Measurements from ENCODE around the gene BLTP3A. TPM values are rescaled to one million over a fixed set of nuclear protein-coding genes. Genes with fewer than 3 reads are reported as not detected.

The BLTP3A gene
- total RNA-seq, 2 donors from 2014 or later: 17.1 to 21.4 TPM

DNA sequence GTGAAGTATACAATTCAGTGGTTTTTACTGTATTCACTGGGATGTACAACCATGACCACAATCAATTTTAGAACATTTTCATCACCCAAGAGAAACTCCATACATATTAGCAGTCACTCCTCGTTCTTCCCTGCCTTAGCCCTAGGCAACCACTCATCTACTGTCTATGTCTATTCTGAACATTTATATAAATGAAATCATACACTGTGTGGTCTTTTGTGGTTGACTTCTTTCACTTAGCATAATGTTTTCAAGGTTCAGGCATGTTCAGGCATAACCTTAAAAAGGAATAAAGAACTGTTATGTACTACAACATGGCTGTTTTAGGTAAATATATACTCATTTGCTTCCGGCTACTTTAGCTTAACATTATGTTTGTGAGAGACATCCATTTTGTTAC lies 37.3 kb downstream of the BLTP3A start:
- no peak overlapping the region for H3K4me3 Mint-ChIP-seq
- H3K36me3 Mint-ChIP-seq: peaks cover 11% of the 10 kb centered on the region
- no peak for ATAC-seq
- H3K9me3 Mint-ChIP-seq: no peaks in the 10 kb centered on the region
- no peak for DNase-seq (ENCODE audit: low spot score)
- no peak overlapping the region for H3K27ac Mint-ChIP-seq
- no peaks in the 10 kb centered on the region for H3K4me1 Mint-ChIP-seq (ENCODE audit: low read depth in 2 of 2)
- H3K27me3 Mint-ChIP-seq: no peaks in the 10 kb centered on the region

- no peak for DNase-seq (ENCODE audit: low spot score)
- H3K9me3 Mint-ChIP-seq: no peaks in the 10 kb centered on the region
- H3K27me3 Mint-ChIP-seq: no peaks in the 10 kb centered on the region
- peaks cover 3 to 13% of the 10 kb centered on the region in 2 donors for H3K4me1 Mint-ChIP-seq (ENCODE audit: low read depth in 2 of 2)
- H3K36me3 Mint-ChIP-seq: peaks cover 19% of the 10 kb centered on the region
- H3K4me3 Mint-ChIP-seq: no peak overlapping the region
- H3K27ac Mint-ChIP-seq: no peak overlapping the region
- ATAC-seq: no peak
Observed at GRCh38 chr6:34832942-34833341, 41.1 kb downstream of the BLTP3A start.

GRCh38 chr6:34834789-34835518 lies 43.1 kb downstream of the BLTP3A start:
- Mint-ChIP-seq H3K36me3 (peaks cover 15% of the 10 kb centered on the region), H3K27me3 (no peaks in the 10 kb centered on the region), H3K4me3 (no peak overlapping the region), H3K4me1 (ENCODE audit: low read depth in 2 of 2) (peaks cover 8 to 18% of the 10 kb centered on the region in 2 donors), H3K9me3 (no peaks in the 10 kb centered on the region), H3K27ac (peak overlapping the region; percentile 46 to 53)
- ATAC-seq: peak; percentile 82 to 90
- no peak for DNase-seq (ENCODE audit: low spot score)

- Mint-ChIP-seq H3K9me3 (no peaks in the 10 kb centered on the region), H3K27ac (peak overlapping the region; percentile 46 to 53), H3K4me1 (ENCODE audit: low read depth in 2 of 2) (peaks cover 8 to 18% of the 10 kb centered on the region in 2 donors), H3K36me3 (peaks cover 15% of the 10 kb centered on the region), H3K27me3 (no peaks in the 10 kb centered on the region), H3K4me3 (no peak overlapping the region)
- DNase-seq (ENCODE audit: low spot score): no peak
- ATAC-seq: no peak
Observed at GRCh38 chr6:34836008-34836407, 44.1 kb downstream of the BLTP3A start.

- no peak overlapping the region for H3K4me3 Mint-ChIP-seq
- peak overlapping the region in 1 of 2 donors; percentile 53 for H3K27ac Mint-ChIP-seq
Observed at GRCh38 chr6:34836451-34836850, 44.6 kb downstream of the BLTP3A start.

GRCh38 chr6:34837528-34837927 lies 45.6 kb downstream of the BLTP3A start:
- no peak for ATAC-seq

More at GRCh38 chr6:34836451-34836850, 44.6 kb downstream of the BLTP3A start:
- Mint-ChIP-seq H3K4me1 (ENCODE audit: low read depth in 2 of 2) (peaks cover 8 to 18% of the 10 kb centered on the region in 2 donors), H3K36me3 (peaks cover 15% of the 10 kb centered on the region), H3K27me3 (no peaks in the 10 kb centered on the region), H3K9me3 (no peaks in the 10 kb centered on the region)
- no peak for ATAC-seq
- no peak for DNase-seq (ENCODE audit: low spot score)

DNA sequence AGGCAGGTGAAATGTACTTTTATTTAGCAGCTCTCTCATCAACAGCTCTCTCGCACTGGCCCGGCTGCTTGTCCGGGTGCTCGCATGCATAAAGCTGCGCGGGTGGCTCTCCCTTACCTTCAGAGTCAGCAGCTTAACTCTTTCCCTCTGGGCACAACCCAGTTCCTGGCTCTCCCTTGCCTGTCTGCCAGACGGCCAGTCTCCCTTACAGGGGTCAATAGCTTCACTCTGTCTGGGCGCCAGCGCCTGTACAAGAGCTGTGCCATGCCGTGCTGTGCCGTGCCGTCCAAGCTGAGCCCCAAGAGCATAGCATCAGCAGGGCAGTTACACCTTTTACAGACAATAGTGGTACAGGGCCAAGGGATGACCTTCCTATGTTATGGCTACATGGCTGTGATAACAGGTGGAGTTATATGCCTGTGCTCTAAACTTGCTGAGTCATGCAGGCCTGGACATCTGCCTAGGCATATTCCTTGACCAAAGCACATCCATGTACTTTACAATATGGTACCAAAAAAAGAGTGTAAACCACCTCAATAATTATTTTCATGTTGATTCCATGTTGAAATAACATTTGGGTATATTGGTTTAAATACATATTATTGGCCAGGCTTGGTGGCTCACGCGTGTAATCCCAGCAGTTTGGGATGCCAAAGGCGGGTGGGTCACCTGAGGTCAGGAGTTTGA lies 47.9 kb downstream of the BLTP3A start:
- Mint-ChIP-seq H3K9me3 (no peaks in the 10 kb centered on the region), H3K27ac (no peak overlapping the region), H3K4me1 (ENCODE audit: low read depth in 2 of 2) (peaks cover 5 to 14% of the 10 kb centered on the region in 2 donors)

More at GRCh38 chr6:34837528-34837927, 45.6 kb downstream of the BLTP3A start:
- Mint-ChIP-seq H3K4me3 (no peak overlapping the region), H3K9me3 (no peaks in the 10 kb centered on the region), H3K27me3 (no peaks in the 10 kb centered on the region), H3K4me1 (ENCODE audit: low read depth in 2 of 2) (peaks cover 8 to 18% of the 10 kb centered on the region in 2 donors), H3K36me3 (peaks cover 15% of the 10 kb centered on the region), H3K27ac (peak overlapping the region; percentile 16 to 18)
- DNase-seq (ENCODE audit: low spot score): no peak

More for the DNA sequence above, 47.9 kb downstream of the BLTP3A start:
- H3K4me3 Mint-ChIP-seq: no peak overlapping the region
- peaks cover 11% of the 10 kb centered on the region for H3K36me3 Mint-ChIP-seq
- ATAC-seq: no peak
- H3K27me3 Mint-ChIP-seq: no peaks in the 10 kb centered on the region
- no peak for DNase-seq (ENCODE audit: low spot score)

Other genes with a start within 250 kb of the BLTP3A start
- gene SPDEF, start 235.8 kb upstream of the BLTP3A start, total RNA-seq: not detected
- gene ILRUN, start 95.3 kb upstream of the BLTP3A start, total RNA-seq: 10 to 100 TPM; 68.1 to 70.0 TPM
- 100 to 1,000 TPM; 106 to 123 TPM for gene SNRPC, start 34.6 kb upstream of the BLTP3A start, total RNA-seq
- gene TAF11, start 96.0 kb downstream of the BLTP3A start, total RNA-seq: 10 to 100 TPM; 32.8 to 38.9 TPM
- gene ANKS1A, start 97.2 kb downstream of the BLTP3A start, total RNA-seq: 10 to 100 TPM; 12.2 to 15.0 TPM